Astrocyte (in vitro differentiated cells and primary cell): ENCODE measurements around the gene CD63. TPM values are rescaled to one million over a fixed set of nuclear protein-coding genes. Genes with fewer than 3 reads are reported as not detected.

Source experiments
- DNase-seq: peaks from one replicate; pipeline ENCODE4 v3.0.0-alpha.2; 2010; ENCODE audit warnings: low read depth
- FAIRE-seq: peaks from 2 replicates; lab custom pipeline; 2011; peaks lifted over from hg19 to GRCh38; lab: Jason Lieb, UNC
- H2AFZ ChIP-seq: 2 replicates; pipeline ENCODE4 v1.6.0; 2012; ENCODE audit warnings: low read depth, low read length, inconsistent platforms
- H3K27ac ChIP-seq: 2 replicates; pipeline ENCODE4 v1.5.1; 2011; ENCODE audit warnings: low read depth, low read length, inconsistent platforms
- H3K27me3 ChIP-seq: 2 replicates; pipeline ENCODE4 v1.6.0; 2011; ENCODE audit warnings: low read length, inconsistent platforms; ENCODE audit not compliant: insufficient read depth
- H3K36me3 ChIP-seq: 2 replicates; pipeline ENCODE4 v1.5.1; 2011; ENCODE audit warnings: low read length, inconsistent platforms; ENCODE audit not compliant: insufficient read depth
- H3K4me1 ChIP-seq: 2 replicates; pipeline ENCODE4 v1.5.1; 2011; ENCODE audit warnings: low read length, inconsistent platforms; ENCODE audit not compliant: insufficient read depth
- H3K4me2 ChIP-seq: 2 replicates; pipeline ENCODE4 v1.6.0; 2012; ENCODE audit warnings: low read length, inconsistent platforms
- H3K4me3 ChIP-seq: 2 replicates; pipeline ENCODE4 v1.5.1; 2011; ENCODE audit warnings: low read depth, mild to moderate bottlenecking, low read length, inconsistent platforms; ENCODE audit not compliant: insufficient read depth
- H3K79me2 ChIP-seq: 2 replicates; pipeline ENCODE4 v1.6.0; 2012; ENCODE audit warnings: mild to moderate bottlenecking, low read length, inconsistent platforms; ENCODE audit not compliant: insufficient read depth
- H3K9ac ChIP-seq: 2 replicates; pipeline ENCODE4 v1.6.0; 2012; ENCODE audit warnings: mild to moderate bottlenecking, low read length, inconsistent platforms
- H3K9me3 ChIP-seq: 2 replicates; pipeline ENCODE4 v1.5.1; 2012; ENCODE audit warnings: low read depth, mild to moderate bottlenecking, low read length, inconsistent platforms; ENCODE audit not compliant: insufficient read depth
- H4K20me1 ChIP-seq: 2 replicates; pipeline ENCODE4 v1.6.0; 2012; ENCODE audit warnings: low read length, inconsistent platforms; ENCODE audit not compliant: insufficient read depth
- H3K27ac Mint-ChIP-seq: one replicate; pipeline ENCODE4 v1.8.0; 2021; ENCODE audit warnings: mild to moderate bottlenecking, mixed read lengths; ENCODE audit not compliant: unreplicated experiment
- H3K27me3 Mint-ChIP-seq: one replicate; pipeline ENCODE4 v1.8.0; 2021; ENCODE audit warnings: low read depth, mixed read lengths; ENCODE audit not compliant: unreplicated experiment
- H3K36me3 Mint-ChIP-seq: one replicate; pipeline ENCODE4 v1.8.0; 2021; ENCODE audit warnings: low read depth, mixed read lengths; ENCODE audit not compliant: unreplicated experiment
- H3K4me1 Mint-ChIP-seq: one replicate; pipeline ENCODE4 v1.8.0; 2021; ENCODE audit warnings: low read depth, mixed read lengths; ENCODE audit not compliant: unreplicated experiment
- H3K4me3 Mint-ChIP-seq: one replicate; pipeline ENCODE4 v1.8.0; 2021; ENCODE audit warnings: mild to moderate bottlenecking, moderate library complexity, mixed read lengths; ENCODE audit not compliant: unreplicated experiment
- H3K9me3 Mint-ChIP-seq: one replicate; pipeline ENCODE4 v1.8.0; 2021; ENCODE audit warnings: mild to moderate bottlenecking, mixed read lengths; ENCODE audit not compliant: unreplicated experiment
- CTCF ChIP-seq: IDR thresholded peaks from 2 replicates; pipeline ENCODE4 v1.5.1; 2011; ENCODE audit warnings: low read depth, mild to moderate bottlenecking, inconsistent platforms, low read length, moderate library complexity; ENCODE audit not compliant: insufficient read depth
- EZH2 ChIP-seq: IDR thresholded peaks from 2 replicates; pipeline ENCODE4 v1.6.1; 2012; ENCODE audit warnings: mild to moderate bottlenecking, low read length, inconsistent platforms; ENCODE audit not compliant: insufficient read depth
- total RNA-seq: library from RNA; stranded (reverse); gene quantifications from 2 replicates; pipeline ENCODE4 v1.2.1, GENCODE V29; 2021

The CD63 gene
- total RNA-seq, 1 donor from 2014 or later = 1,014 TPM

DNA sequence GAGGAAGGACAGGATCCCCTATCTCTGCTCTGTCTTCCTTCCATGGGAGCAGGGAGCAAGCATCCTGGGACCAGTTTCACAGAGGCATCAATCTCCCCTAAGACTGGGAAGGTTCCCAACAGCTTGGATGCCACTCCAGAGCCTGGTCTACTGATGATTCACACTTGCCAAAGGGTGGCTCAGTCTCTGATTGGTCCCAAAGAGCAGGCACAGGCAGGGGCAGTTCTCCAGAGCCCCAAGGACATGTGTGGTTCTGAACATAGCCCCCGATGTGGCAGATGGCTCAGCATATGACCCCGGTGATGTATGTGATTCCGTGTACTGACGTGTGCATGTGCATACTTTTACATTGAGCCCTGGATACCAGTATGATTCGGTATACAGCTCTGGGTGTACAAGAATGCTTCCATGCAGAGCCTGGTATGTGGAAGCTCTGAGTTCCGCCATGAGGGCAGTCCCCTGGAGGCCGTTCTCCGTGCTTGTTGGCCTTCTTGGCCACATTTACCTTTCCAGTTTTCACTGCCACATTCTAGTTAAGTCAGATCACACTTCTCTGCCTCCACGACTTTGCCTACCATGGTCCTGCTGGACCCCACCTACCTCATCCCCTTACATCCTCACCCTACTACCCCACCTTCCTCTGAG, 42.3 kb downstream of the CD63 start:
- H3K27me3 ChIP-seq = no peaks in the 10 kb centered on the region
- no peaks in the 10 kb centered on the region for H3K36me3 ChIP-seq
- H3K4me2 ChIP-seq = no peak overlapping the region
- no peak overlapping the region for H3K9ac ChIP-seq
- peaks cover 15% of the 10 kb centered on the region for H3K27me3 Mint-ChIP-seq
- H3K36me3 Mint-ChIP-seq = peaks cover 5% of the 10 kb centered on the region
- DNase-seq (no peak), FAIRE-seq (no peak)
- no peak overlapping the region for H3K27ac ChIP-seq
- no peak overlapping the region for H3K4me3 Mint-ChIP-seq
- no peaks in the 10 kb centered on the region for H3K9me3 ChIP-seq
- no peaks in the 10 kb centered on the region for H4K20me1 ChIP-seq
- H3K9me3 Mint-ChIP-seq = peaks cover 5% of the 10 kb centered on the region
- H3K4me1 Mint-ChIP-seq = peaks cover 9% of the 10 kb centered on the region
- H3K79me2 ChIP-seq = no peaks in the 10 kb centered on the region
- no peak overlapping the region for H2AFZ ChIP-seq
- no peak overlapping the region for H3K27ac Mint-ChIP-seq
- no peak overlapping the region for H3K4me3 ChIP-seq
- no peak for TF ChIP-seq CTCF
- peaks cover 5% of the 10 kb centered on the region for H3K4me1 ChIP-seq

GRCh38 chr12:55685671-55686070, 43.1 kb downstream of the CD63 start:
- Mint-ChIP-seq H3K9me3 (peaks cover 5% of the 10 kb centered on the region), H3K27ac (no peak overlapping the region), H3K36me3 (peaks cover 5% of the 10 kb centered on the region), H3K27me3 (peaks cover 16% of the 10 kb centered on the region), H3K4me1 (peaks cover 14% of the 10 kb centered on the region), H3K4me3 (peak overlapping the region; percentile 28)
- Histone ChIP-seq H3K4me3 (no peak overlapping the region), H3K27ac (no peak overlapping the region), H2AFZ (no peak overlapping the region), H3K9ac (no peak overlapping the region), H4K20me1 (no peaks in the 10 kb centered on the region), H3K9me3 (no peaks in the 10 kb centered on the region), H3K79me2 (no peaks in the 10 kb centered on the region), H3K27me3 (no peaks in the 10 kb centered on the region), H3K36me3 (no peaks in the 10 kb centered on the region), H3K4me1 (peaks cover 10% of the 10 kb centered on the region), H3K4me2 (no peak overlapping the region)
- DNase-seq (no peak), FAIRE-seq (no peak)
- TF ChIP-seq CTCF (no peak), EZH2 (no peak)

GRCh38 chr12:55684761-55685370, 43.9 kb downstream of the CD63 start:
- no peak for DNase-seq
- no peak overlapping the region for H3K4me2 ChIP-seq
- H3K4me1 ChIP-seq = peaks cover 10% of the 10 kb centered on the region
- Mint-ChIP-seq H3K27ac (no peak overlapping the region), H3K4me1 (peaks cover 14% of the 10 kb centered on the region), H3K4me3 (no peak overlapping the region), H3K36me3 (peaks cover 5% of the 10 kb centered on the region), H3K9me3 (peaks cover 5% of the 10 kb centered on the region), H3K27me3 (peaks cover 17% of the 10 kb centered on the region)
- no peaks in the 10 kb centered on the region for H4K20me1 ChIP-seq
- H3K36me3 ChIP-seq = no peaks in the 10 kb centered on the region
- H2AFZ ChIP-seq = no peak overlapping the region
- no peak overlapping the region for H3K4me3 ChIP-seq
- TF ChIP-seq EZH2 = no peak
- H3K9ac ChIP-seq = no peak overlapping the region
- no peaks in the 10 kb centered on the region for H3K27me3 ChIP-seq
- no peak overlapping the region for H3K27ac ChIP-seq
- no peaks in the 10 kb centered on the region for H3K79me2 ChIP-seq
- FAIRE-seq = no peak
- H3K9me3 ChIP-seq = no peaks in the 10 kb centered on the region
